GM23338 (cell line): ENCODE data around the gene TRIM44. TPM values are rescaled to one million over a fixed set of nuclear protein-coding genes. Genes with fewer than 3 reads are reported as not detected.

Experiments
- ATAC-seq: fragments of 200-7000 bp; cut with Tn5 transposase; 3 replicates; pipeline ENCODE4 v1.9.1; 2020
- DNase-seq: peaks from one replicate; pipeline ENCODE4 v3.0.0-alpha.2; 2015; ENCODE audit warnings: low spot score
- H2AFZ ChIP-seq: fragments of 200-600 bp; sonication (generic); 2 replicates; pipeline ENCODE4 v1.8.0; 2016; ENCODE audit warnings: antibody characterized with exemption, mild to moderate bottlenecking, moderate library complexity
- H3F3A ChIP-seq: fragments of 200-600 bp; sonication (generic); replicated peaks from 2 replicates; pipeline ENCODE4 v1.8.0; 2017; ENCODE audit warnings: antibody characterized with exemption, mixed run types, low read depth
- H3K27ac ChIP-seq: fragments of 200-600 bp; sonication (generic); 2 replicates; pipeline ENCODE4 v1.6.1; 2016; ENCODE audit warnings: low read depth
- H3K27me3 ChIP-seq: fragments of 200-600 bp; sonication (generic); 2 replicates; pipeline ENCODE4 v1.8.0; 2016; ENCODE audit warnings: mild to moderate bottlenecking, mixed run types, moderate library complexity; ENCODE audit not compliant: insufficient read depth
- H3K36me3 ChIP-seq: fragments of 200-600 bp; sonication (generic); 2 replicates; pipeline ENCODE4 v1.8.0; 2016; ENCODE audit warnings: mild to moderate bottlenecking; ENCODE audit not compliant: insufficient read depth
- H3K4me1 ChIP-seq: fragments of 200-600 bp; sonication (generic); 2 replicates; pipeline ENCODE4 v1.8.0; 2016; ENCODE audit warnings: mild to moderate bottlenecking, moderate library complexity; ENCODE audit not compliant: insufficient read depth
- H3K4me2 ChIP-seq: fragments of 200-600 bp; sonication (generic); 2 replicates; pipeline ENCODE4 v1.7.1; 2017; ENCODE audit warnings: mixed run types
- H3K4me3 ChIP-seq: fragments of 200-600 bp; sonication (generic); 2 replicates; pipeline ENCODE4 v1.6.1; 2016; ENCODE audit warnings: mixed run types
- H3K79me2 ChIP-seq: fragments of 200-600 bp; sonication (generic); replicated peaks from 2 replicates; pipeline ENCODE4 v1.8.0; 2017; ENCODE audit warnings: mild to moderate bottlenecking; ENCODE audit not compliant: insufficient read depth
- H3K9me2 ChIP-seq: fragments of 200-600 bp; sonication (generic); 2 replicates; pipeline ENCODE4 v1.8.0; 2017; ENCODE audit not compliant: insufficient read depth
- H4K20me1 ChIP-seq: fragments of 200-600 bp; sonication (generic); replicated peaks from 2 replicates; pipeline ENCODE4 v1.8.0; 2017; ENCODE audit warnings: mild to moderate bottlenecking; ENCODE audit not compliant: insufficient read depth
- H3K27ac Mint-ChIP-seq: 2 replicates; pipeline ENCODE4 v1.8.0; 2020; ENCODE audit warnings: inconsistent platforms, mild to moderate bottlenecking, moderate library complexity, mixed read lengths
- H3K27me3 Mint-ChIP-seq: 3 replicates; pipeline ENCODE4 v1.8.0; 2022; ENCODE audit warnings: low read depth, mild to moderate bottlenecking, moderate library complexity, mixed read lengths, inconsistent platforms; ENCODE audit not compliant: insufficient read depth, poor library complexity
- H3K36me3 Mint-ChIP-seq: 3 replicates; pipeline ENCODE4 v1.8.0; 2021; ENCODE audit warnings: low read depth, mild to moderate bottlenecking, inconsistent platforms, moderate library complexity, mixed read lengths
- H3K4me1 Mint-ChIP-seq: 3 replicates; pipeline ENCODE4 v1.8.0; 2020; ENCODE audit warnings: mild to moderate bottlenecking, inconsistent platforms, mixed read lengths
- H3K4me3 Mint-ChIP-seq: 3 replicates; pipeline ENCODE4 v1.8.0; 2021; ENCODE audit warnings: moderate library complexity, mild to moderate bottlenecking, inconsistent platforms, mixed read lengths
- H3K9me3 Mint-ChIP-seq: 3 replicates; pipeline ENCODE4 v1.8.0; 2020; ENCODE audit warnings: moderate library complexity, mild to moderate bottlenecking, inconsistent platforms, mixed read lengths
- CREB1 ChIP-seq: fragments of 250-450 bp; sonication (Bioruptor Pico); IDR thresholded peaks from 2 replicates; pipeline ENCODE4 v1.5.0; 2020; ENCODE audit warnings: low read depth, mild to moderate bottlenecking, moderate library complexity
- CTCF ChIP-seq, 2 experiments: fragments of 200-600 bp in 1 of 2; sonication (generic) in 1 of 2; conservative IDR thresholded peaks; 2 replicates each; pipeline versions ENCODE4 v1.5.1 to v1.6.1; 2016 to 2017; ENCODE audit warnings: antibody characterized with exemption in 2 of 2, low read depth in 2 of 2, mild to moderate bottlenecking in 2 of 2, moderate library complexity in 1 of 2
- ETS1 ChIP-seq: IDR thresholded peaks from 2 replicates; pipeline ENCODE4 v1.6.1; 2016; ENCODE audit warnings: antibody characterized with exemption
- EZH2 ChIP-seq: fragments of 200-600 bp; sonication (generic); IDR thresholded peaks from one replicate; pipeline ENCODE4 v1.8.0; 2017; ENCODE audit warnings: antibody characterized with exemption, mild to moderate bottlenecking, low read depth; ENCODE audit not compliant: unreplicated experiment
- EZH2phosphoT487 ChIP-seq: fragments of 200-600 bp; sonication (generic); IDR thresholded peaks from one replicate; pipeline ENCODE4 v1.8.1; 2018; ENCODE audit warnings: antibody characterized with exemption; ENCODE audit not compliant: unreplicated experiment
- JUNB ChIP-seq: IDR thresholded peaks from one replicate; pipeline ENCODE4 v1.6.1; 2016; ENCODE audit warnings: antibody characterized with exemption; ENCODE audit not compliant: unreplicated experiment
- NANOG ChIP-seq: IDR thresholded peaks from 2 replicates; pipeline ENCODE4 v1.6.1; 2016; ENCODE audit warnings: antibody characterized with exemption, borderline replicate concordance
- POLR2AphosphoS5 ChIP-seq: IDR thresholded peaks from 2 replicates; pipeline ENCODE4 v1.6.1; 2016; ENCODE audit warnings: antibody characterized with exemption, low read depth
- REST ChIP-seq: IDR thresholded peaks from one replicate; pipeline ENCODE4 v1.6.1; 2018; ENCODE audit warnings: antibody characterized with exemption; ENCODE audit not compliant: unreplicated experiment
- STAT1 ChIP-seq: IDR thresholded peaks from one replicate; pipeline ENCODE4 v1.6.1; 2016; ENCODE audit warnings: antibody characterized with exemption; ENCODE audit not compliant: unreplicated experiment
- ZNF114 ChIP-seq: fragments of 250-450 bp; sonication (Bioruptor Pico); IDR thresholded peaks from 2 replicates; pipeline ENCODE4 v1.5.0; 2020; ENCODE audit warnings: mild to moderate bottlenecking, moderate library complexity
- ZNF331 ChIP-seq: fragments of 250-450 bp; sonication (Bioruptor Pico); IDR thresholded peaks from 2 replicates; pipeline ENCODE4 v1.5.0; 2020; ENCODE audit warnings: low read depth, mild to moderate bottlenecking, moderate library complexity
- ZNF462 ChIP-seq: fragments of 250-450 bp; sonication (Bioruptor Pico); IDR thresholded peaks from 2 replicates; pipeline ENCODE4 v1.5.0; 2020; ENCODE audit warnings: mild to moderate bottlenecking, moderate library complexity
- polyA plus RNA-seq: library from polyadenylated mRNA; unstranded; fragments of >200 nt; fragmentation: Nextera tagmentation; extraction: Ambion mirVana; gene quantifications from 2 replicates; pipeline ENCODE4 v1.2.1, GENCODE V29; 2016
- total RNA-seq: library from RNA; depleted of rRNA; stranded (reverse); fragments of >200 nt; shearing (Covaris generic); gene quantifications from 2 replicates; pipeline ENCODE4 v1.2.3, GENCODE V29; 2014

TRIM44 gene
- total and polyA plus RNA-seq, 2 experiments from 2014 or later: 10.3 to 10.4 TPM

GRCh38 chr11:35727140-35727539, 64.6 kb downstream of the TRIM44 start:
- H3K27ac ChIP-seq: no peak overlapping the region
- no peak overlapping the region for H3K27ac Mint-ChIP-seq
- H3K4me3 Mint-ChIP-seq: no peak overlapping the region
- no peaks in the 10 kb centered on the region for H3K9me2 ChIP-seq
- no peaks in the 10 kb centered on the region for H3K27me3 Mint-ChIP-seq
- no peaks in the 10 kb centered on the region for H3F3A ChIP-seq
- DNase-seq: no peak
- no peak overlapping the region for H3K4me2 ChIP-seq
- H3K79me2 ChIP-seq: no peaks in the 10 kb centered on the region
- no peak for ATAC-seq
- peaks cover 5% of the 10 kb centered on the region; the same call in 2 of the 3 replicates for H3K4me1 Mint-ChIP-seq
- H3K36me3 Mint-ChIP-seq: peaks cover 25% of the 10 kb centered on the region; the same call in 2 of the 3 replicates
- no peak overlapping the region for H2AFZ ChIP-seq
- no peak overlapping the region for H3K4me3 ChIP-seq
- peaks cover 5% of the 10 kb centered on the region for H3K4me1 ChIP-seq
- H3K27me3 ChIP-seq: no peaks in the 10 kb centered on the region
- H3K9me3 Mint-ChIP-seq: 0 out of 3 replicates have a peak, but pooled peaks cover 3% of the 10 kb centered on the region
- no peaks in the 10 kb centered on the region; the same call in 1 of the 2 replicates for H4K20me1 ChIP-seq
- no peaks in the 10 kb centered on the region for H3K36me3 ChIP-seq
- TF ChIP-seq ZNF331 (CRISPR knock-in tag) (no peak), ZNF114 (CRISPR knock-in tag) (no peak), REST (no peak), NANOG (no peak), EZH2 (no peak), CREB1 (no peak), JUNB (no peak), ETS1 (no peak), CTCF (conservative IDR thresholded peaks at IDR 0.05; ENCODE audit: low read depth in 2 of 2) (no peak), EZH2phosphoT487 (no peak), STAT1 (no peak), POLR2AphosphoS5 (no peak), ZNF462 (CRISPR knock-in tag) (no peak)
